Measurements from ENCODE around the gene TBX4. TPM values are rescaled to one million over a fixed set of nuclear protein-coding genes. Genes with fewer than 3 reads are reported as not detected.

The TBX4 gene
- total and polyA plus RNA-seq, 2 of the 13 experiments (the other 11 are each of a cell fraction or from before 2014, with no cell fraction given), result 0.11 to 1.1 TPM

GRCh38 chr17:61454381-61455323, 2.4 kb downstream of the TBX4 start (continued):
- TF ChIP-seq, protein P1, sequence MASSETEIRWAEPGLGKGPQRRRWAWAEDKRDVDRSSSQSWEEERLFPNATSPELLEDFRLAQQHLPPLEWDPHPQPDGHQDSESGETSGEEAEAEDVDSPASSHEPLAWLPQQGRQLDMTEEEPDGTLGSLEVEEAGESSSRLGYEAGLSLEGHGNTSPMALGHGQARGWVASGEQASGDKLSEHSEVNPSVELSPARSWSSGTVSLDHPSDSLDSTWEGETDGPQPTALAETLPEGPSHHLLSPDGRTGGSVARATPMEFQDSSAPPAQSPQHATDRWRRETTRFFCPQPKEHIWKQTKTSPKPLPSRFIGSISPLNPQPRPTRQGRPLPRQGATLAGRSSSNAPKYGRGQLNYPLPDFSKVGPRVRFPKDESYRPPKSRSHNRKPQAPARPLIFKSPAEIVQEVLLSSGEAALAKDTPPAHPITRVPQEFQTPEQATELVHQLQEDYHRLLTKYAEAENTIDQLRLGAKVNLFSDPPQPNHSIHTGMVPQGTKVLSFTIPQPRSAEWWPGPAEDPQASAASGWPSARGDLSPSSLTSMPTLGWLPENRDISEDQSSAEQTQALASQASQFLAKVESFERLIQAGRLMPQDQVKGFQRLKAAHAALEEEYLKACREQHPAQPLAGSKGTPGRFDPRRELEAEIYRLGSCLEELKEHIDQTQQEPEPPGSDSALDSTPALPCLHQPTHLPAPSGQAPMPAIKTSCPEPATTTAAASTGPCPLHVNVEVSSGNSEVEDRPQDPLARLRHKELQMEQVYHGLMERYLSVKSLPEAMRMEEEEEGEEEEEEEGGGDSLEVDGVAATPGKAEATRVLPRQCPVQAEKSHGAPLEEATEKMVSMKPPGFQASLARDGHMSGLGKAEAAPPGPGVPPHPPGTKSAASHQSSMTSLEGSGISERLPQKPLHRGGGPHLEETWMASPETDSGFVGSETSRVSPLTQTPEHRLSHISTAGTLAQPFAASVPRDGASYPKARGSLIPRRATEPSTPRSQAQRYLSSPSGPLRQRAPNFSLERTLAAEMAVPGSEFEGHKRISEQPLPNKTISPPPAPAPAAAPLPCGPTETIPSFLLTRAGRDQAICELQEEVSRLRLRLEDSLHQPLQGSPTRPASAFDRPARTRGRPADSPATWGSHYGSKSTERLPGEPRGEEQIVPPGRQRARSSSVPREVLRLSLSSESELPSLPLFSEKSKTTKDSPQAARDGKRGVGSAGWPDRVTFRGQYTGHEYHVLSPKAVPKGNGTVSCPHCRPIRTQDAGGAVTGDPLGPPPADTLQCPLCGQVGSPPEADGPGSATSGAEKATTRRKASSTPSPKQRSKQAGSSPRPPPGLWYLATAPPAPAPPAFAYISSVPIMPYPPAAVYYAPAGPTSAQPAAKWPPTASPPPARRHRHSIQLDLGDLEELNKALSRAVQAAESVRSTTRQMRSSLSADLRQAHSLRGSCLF (CRISPR knock-in tag; IDR thresholded peaks at IDR 0.05; ENCODE audit: borderline replicate concordance), result no peak
- no peak for TF ChIP-seq ZNF530 (CRISPR knock-in tag; IDR thresholded peaks at IDR 0.05; ENCODE audit: low read depth)
- TF ChIP-seq ZNF572 (CRISPR knock-in tag; IDR thresholded peaks at IDR 0.05), result no peak
- TF ChIP-seq KLF13 (CRISPR knock-in tag; IDR thresholded peaks at IDR 0.05), result no peak
- TF ChIP-seq ELF1 (CRISPR knock-in tag; IDR thresholded peaks at IDR 0.05), result no peak
- TF ChIP-seq SOX6 (IDR thresholded peaks at IDR 0.05), result no peak
- TF ChIP-seq SOX6 (CRISPR knock-in tag; IDR thresholded peaks at IDR 0.05), result peak; percentile 77
- no peak for TF ChIP-seq GABPA (IDR thresholded peaks at IDR 0.05; ENCODE audit: low read depth, low read length)
- TF ChIP-seq GABPA (CRISPR knock-in tag; IDR thresholded peaks at IDR 0.05; ENCODE audit: low read depth), result no peak
- peak; percentile 95 for TF ChIP-seq ZBTB38 (CRISPR knock-in tag; IDR thresholded peaks at IDR 0.05)
- peak; percentile 51; the same call in 1 of the 2 replicates for TF ChIP-seq NR2C2 (CRISPR knock-in tag; IDR thresholded peaks at IDR 0.05; ENCODE audit: borderline replicate concordance)
- TF ChIP-seq ZNF546 (CRISPR knock-in tag; conservative IDR thresholded peaks at IDR 0.05), result peak; percentile 92
- TF ChIP-seq KLF12 (CRISPR knock-in tag; IDR thresholded peaks at IDR 0.05; ENCODE audit: borderline replicate concordance), result peak; percentile 85
- no peak for TF ChIP-seq ATF1 (CRISPR knock-in tag; IDR thresholded peaks at IDR 0.05)
- no peak for TF ChIP-seq NONO (IDR thresholded peaks at IDR 0.05)
- TF ChIP-seq NONO (CRISPR knock-in tag; conservative IDR thresholded peaks at IDR 0.05), result 0 out of 2 replicates have a peak, but pooled peaks have one; percentile 46
- peak; percentile 87 for TF ChIP-seq TCF7 (IDR thresholded peaks at IDR 0.05; ENCODE audit: low read depth)
- TF ChIP-seq FOXO1 (CRISPR knock-in tag; IDR thresholded peaks at IDR 0.05), result peak; percentile 56
- TF ChIP-seq, protein P2, sequence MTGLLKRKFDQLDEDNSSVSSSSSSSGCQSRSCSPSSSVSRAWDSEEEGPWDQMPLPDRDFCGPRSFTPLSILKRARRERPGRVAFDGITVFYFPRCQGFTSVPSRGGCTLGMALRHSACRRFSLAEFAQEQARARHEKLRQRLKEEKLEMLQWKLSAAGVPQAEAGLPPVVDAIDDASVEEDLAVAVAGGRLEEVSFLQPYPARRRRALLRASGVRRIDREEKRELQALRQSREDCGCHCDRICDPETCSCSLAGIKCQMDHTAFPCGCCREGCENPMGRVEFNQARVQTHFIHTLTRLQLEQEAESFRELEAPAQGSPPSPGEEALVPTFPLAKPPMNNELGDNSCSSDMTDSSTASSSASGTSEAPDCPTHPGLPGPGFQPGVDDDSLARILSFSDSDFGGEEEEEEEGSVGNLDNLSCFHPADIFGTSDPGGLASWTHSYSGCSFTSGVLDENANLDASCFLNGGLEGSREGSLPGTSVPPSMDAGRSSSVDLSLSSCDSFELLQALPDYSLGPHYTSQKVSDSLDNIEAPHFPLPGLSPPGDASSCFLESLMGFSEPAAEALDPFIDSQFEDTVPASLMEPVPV (CRISPR knock-in tag; IDR thresholded peaks at IDR 0.05), result peak; percentile 83; the same call in 1 of the 2 replicates
- peak; percentile 71 for TF ChIP-seq ZFP90 (CRISPR knock-in tag; IDR thresholded peaks at IDR 0.05; ENCODE audit: borderline replicate concordance)
- peak; percentile 44 for TF ChIP-seq AGO1 (IDR thresholded peaks at IDR 0.05; ENCODE audit: low read depth, low read length, poor library complexity, severe bottlenecking)

All from HepG2 (cell line).